HCT116 (cell line): ENCODE results near the gene XKRX. TPM values are rescaled to one million over a fixed set of nuclear protein-coding genes. Genes with fewer than 3 reads are reported as not detected.
A peak's percentile ranks its signal among the peaks of the same experiment; 100 is the strongest.

Source experiments
- ATAC-seq: fragments of 200-7000 bp; cut with Tn5 transposase; 2 replicates; pipeline ENCODE4 v1.9.1; 2020; ENCODE audit warnings: mild to moderate bottlenecking, moderate library complexity
- BruUV-seq: library from RNA; stranded (reverse); fragments of 400-500 nt; replicated peaks from 2 replicates; lab custom pipeline; 2021; lab: Mats Ljungman, UMichigan
- CTCF ChIA-PET: fragments of 300-600 bp; sonication (Branson Sonifier 250); formaldehyde crosslinking; loops from one replicate; lab custom pipeline; 2021; ENCODE audit warnings: antibody characterized with exemption; lab: Charles Lee
- POLR2A ChIA-PET: fragments of 300-600, 350-600 bp; sonication (Branson Sonifier 250); formaldehyde crosslinking; loops from one replicate; lab custom pipeline; 2021; ENCODE audit warnings: antibody characterized with exemption; lab: Charles Lee
- RAD21 ChIA-PET, 2 experiments: fragments of 300-600 bp; sonication (Branson Sonifier 250); formaldehyde crosslinking; loops; one replicate each; lab custom pipeline; 2023; ENCODE audit warnings: low total read pairs in 2 of 2; ENCODE audit not compliant: uncharacterized antibody in 2 of 2, unreplicated experiment in 2 of 2, low non-redundant PET in 1 of 2; lab: Charles Lee
- DNase-seq: peaks from one replicate; pipeline ENCODE4 v3.0.0-alpha.2; 2010; ENCODE audit warnings: low read depth, low spot score
- H2AFZ ChIP-seq: fragments of 200-600 bp; shearing (Covaris generic), sonication (generic); 2 replicates; pipeline ENCODE4 v1.6.1; 2017; ENCODE audit warnings: low read depth, mixed run types, mixed read lengths, antibody characterized with exemption, low read length; ENCODE audit not compliant: poor library complexity, severe bottlenecking
- H3K27ac ChIP-seq: 2 replicates; pipeline ENCODE4 v1.5.1; 2012; ENCODE audit warnings: low read depth, low read length
- H3K27me3 ChIP-seq: fragments of 200-600 bp; sonication (generic); 2 replicates; pipeline ENCODE4 v1.6.1; 2016; ENCODE audit warnings: mixed run types, low read length, mixed read lengths; ENCODE audit not compliant: insufficient read depth
- H3K36me3 ChIP-seq, 2 experiments: fragments of 200-500 bp in 1 of 2; fragments of 200-600 bp in 1 of 2; sonication (Bioruptor generic) in 1 of 2; sonication (generic) in 1 of 2; 2 replicates each; pipeline versions ENCODE4 v1.5.1 to v1.6.1; 2014 to 2016; ENCODE audit warnings: low read length in 2 of 2, inconsistent platforms in 1 of 2, mixed read lengths in 1 of 2, mixed run types in 1 of 2; ENCODE audit not compliant: insufficient read depth in 2 of 2, control insufficient read depth in 1 of 2
- H3K4me1 ChIP-seq, 2 experiments: fragments of 200-600 bp in 1 of 2; sonication (generic) in 1 of 2; 2 replicates each; pipeline versions ENCODE4 v1.5.1 to v1.6.1; 2012 to 2017; ENCODE audit warnings: low read length in 2 of 2, inconsistent platforms in 1 of 2, mild to moderate bottlenecking in 1 of 2, mixed read lengths in 1 of 2, mixed run types in 1 of 2, moderate library complexity in 1 of 2; ENCODE audit not compliant: insufficient read depth in 2 of 2, control insufficient read depth in 1 of 2
- H3K4me2 ChIP-seq: fragments of 200-600 bp; sonication (generic); 2 replicates; pipeline ENCODE4 v1.6.1; 2017; ENCODE audit warnings: mixed run types, low read length, mixed read lengths
- H3K4me3 ChIP-seq, 2 experiments: fragments of 200-600 bp in 1 of 2; sonication (generic) in 1 of 2; replicated peaks in 1 of 2; 2 replicates each; pipeline ENCODE4 v1.5.1; 2011 to 2016; ENCODE audit warnings: low read length in 2 of 2, control low read depth in 1 of 2, low read depth in 1 of 2, mild to moderate bottlenecking in 1 of 2, mixed read lengths in 1 of 2, mixed run types in 1 of 2
- H3K79me2 ChIP-seq: fragments of 200-600 bp; sonication (generic); 2 replicates; pipeline ENCODE4 v1.6.1; 2017; ENCODE audit warnings: mild to moderate bottlenecking, mixed run types, low read length, moderate library complexity, mixed read lengths; ENCODE audit not compliant: insufficient read depth
- H3K9ac ChIP-seq: fragments of 200-600 bp; sonication (generic); 2 replicates; pipeline ENCODE4 v1.6.1; 2016; ENCODE audit warnings: low read length, mixed read lengths
- H3K9me2 ChIP-seq: fragments of 200-600 bp; sonication (generic), shearing (Covaris generic); 2 replicates; pipeline ENCODE4 v1.6.1; 2017; ENCODE audit warnings: mixed run types, mild to moderate bottlenecking, moderate library complexity; ENCODE audit not compliant: insufficient read depth
- H3K9me3 ChIP-seq, 2 experiments: fragments of 200-500 bp in 1 of 2; fragments of 200-600 bp in 1 of 2; sonication (Bioruptor generic) in 1 of 2; sonication (generic) in 1 of 2; 2 replicates each; pipeline ENCODE4 v1.6.1; 2014 to 2017; ENCODE audit warnings: low read length in 2 of 2, mixed read lengths in 2 of 2, inconsistent platforms in 1 of 2, low read depth in 1 of 2, mild to moderate bottlenecking in 1 of 2, mixed run types in 1 of 2, moderate library complexity in 1 of 2; ENCODE audit not compliant: control insufficient read depth in 1 of 2, insufficient read depth in 1 of 2
- H4K20me1 ChIP-seq: fragments of 200-600 bp; sonication (generic), shearing (Covaris generic); 2 replicates; pipeline ENCODE4 v1.6.1; 2017; ENCODE audit warnings: mixed run types, mild to moderate bottlenecking, moderate library complexity; ENCODE audit not compliant: insufficient read depth
- CBX3 ChIP-seq: IDR thresholded peaks from 2 replicates; pipeline ENCODE4 v1.6.1; 2012; ENCODE audit warnings: low read depth
- EGR1 ChIP-seq: IDR thresholded peaks from 2 replicates; pipeline ENCODE4 v1.6.1; 2012; ENCODE audit warnings: low read depth
- ELF1 ChIP-seq: IDR thresholded peaks from 2 replicates; pipeline ENCODE4 v1.6.1; 2012; ENCODE audit warnings: low read depth, borderline replicate concordance
- EZH2phosphoT487 ChIP-seq: fragments of 200-600 bp; IDR thresholded peaks from 2 replicates; pipeline ENCODE4 v1.6.1; 2018; ENCODE audit warnings: antibody characterized with exemption, borderline replicate concordance
- POLR2AphosphoS5 ChIP-seq: IDR thresholded peaks from 2 replicates; pipeline ENCODE4 v1.6.1; 2011; ENCODE audit warnings: mild to moderate bottlenecking, low read depth, low read length, moderate library complexity
- SIN3A ChIP-seq: IDR thresholded peaks from 2 replicates; pipeline ENCODE4 v1.6.1; 2012; ENCODE audit warnings: low read depth
- SP1 ChIP-seq: IDR thresholded peaks from 2 replicates; pipeline ENCODE4 v1.6.1; 2012; ENCODE audit warnings: low read depth
- SRF ChIP-seq: IDR thresholded peaks from 2 replicates; pipeline ENCODE4 v1.6.1; 2012; ENCODE audit warnings: low read depth
- TCF7L2 ChIP-seq: IDR thresholded peaks from 2 replicates; pipeline ENCODE4 v1.7.0; 2011; ENCODE audit warnings: borderline replicate concordance, inconsistent platforms; ENCODE audit not compliant: insufficient read depth, insufficient read length; ENCODE audit errors: extremely low read depth
- YY1 ChIP-seq: IDR thresholded peaks from 2 replicates; pipeline ENCODE4 v1.6.1; 2011; ENCODE audit warnings: low read length, low read depth, moderate library complexity, mild to moderate bottlenecking; ENCODE audit not compliant: insufficient replicate concordance; ENCODE audit errors: extremely low read depth
- ZNF274 ChIP-seq: fragments of 200-500 bp; sonication (Bioruptor generic); IDR thresholded peaks from 2 replicates; pipeline ENCODE4 v1.6.1; 2014; ENCODE audit warnings: mild to moderate bottlenecking, low read depth, low read length, inconsistent platforms
- intact Hi-C: fragments of 100-400 bp; cut with micrococcal nuclease; formaldehyde crosslinking; loops from 2 replicates; pipeline ENCODE4 v1.10.0; 2022
- total RNA-seq: library from RNA; stranded (reverse); gene quantifications from one replicate; pipeline ENCODE4 v1.2.1, GENCODE V29; 2021; ENCODE audit not compliant: unreplicated experiment
- TF ChIP-seq, protein P1 (sequence below): IDR thresholded peaks from 2 replicates; pipeline ENCODE4 v1.6.1; 2012; ENCODE audit warnings: low read depth
- TF ChIP-seq, protein P2 (sequence below): IDR thresholded peaks from 2 replicates; pipeline ENCODE4 v1.6.1; 2012
- TF ChIP-seq, protein P3 (sequence below): IDR thresholded peaks from 2 replicates; pipeline ENCODE4 v1.6.1; 2012

The XKRX gene
- total RNA-seq, 1 experiment from 2014 or later, result 0.47 TPM

DNA sequence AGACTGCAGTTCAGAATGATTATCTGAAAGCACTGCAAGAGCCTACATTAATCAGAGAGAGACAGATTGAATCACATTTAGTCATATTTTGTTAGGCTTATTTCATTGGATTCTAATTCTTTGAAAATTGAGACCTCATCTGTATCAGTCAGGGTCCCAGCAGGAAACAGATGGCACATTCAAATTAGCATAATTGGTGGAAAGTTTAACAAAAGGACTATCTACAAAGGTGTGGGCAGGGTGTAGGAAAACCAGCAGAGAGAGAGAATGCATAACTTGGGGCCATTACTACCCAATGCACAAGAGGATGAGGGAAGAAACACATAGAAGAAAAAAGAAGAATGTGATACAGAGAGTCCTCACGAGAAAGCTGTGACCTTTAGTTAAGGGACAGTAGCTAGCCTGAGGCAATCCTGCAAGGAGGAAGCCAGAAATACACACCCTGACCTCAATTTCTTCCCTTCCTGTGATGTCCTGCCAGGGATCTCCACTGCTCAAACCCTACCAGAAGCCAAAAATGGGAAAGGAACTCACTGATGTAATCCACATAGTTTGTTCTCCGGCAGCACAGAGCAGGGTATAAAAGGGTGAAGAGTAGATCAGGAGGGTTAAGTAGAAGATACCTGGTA, 17.7 kb upstream of the XKRX start:
- ChIA-PET POLR2A (interaction anchor here (1.1 kb wide), 1 partner anchor 17 kb away, joined by 3 read pairs; the partner anchor contains the start of gene XKRX), CTCF (no interaction called here), RAD21 (no interaction called here)
- no TSS peak for BruUV-seq
- no peak overlapping the region for H2AFZ ChIP-seq
- H4K20me1 ChIP-seq, result no peaks in the 10 kb centered on the region
- intact Hi-C loops, result no loop called here
- no peaks in the 10 kb centered on the region for H3K9me2 ChIP-seq
- TF ChIP-seq EZH2phosphoT487, result no peak
- H3K4me3 ChIP-seq, result no peak overlapping the region
- ATAC-seq (peak; percentile 40; the same call in 1 of the 2 replicates), DNase-seq (no peak)
- H3K9me3 ChIP-seq, result no peaks in the 10 kb centered on the region
- H3K27me3 ChIP-seq, result no peaks in the 10 kb centered on the region
- H3K36me3 ChIP-seq, result no peaks in the 10 kb centered on the region
- peak overlapping the region; percentile 11 for H3K4me2 ChIP-seq
- H3K4me1 ChIP-seq, result peaks cover 3 to 13% of the 10 kb centered on the region in 2 experiments; a peak in 1 of 4 replicates
- no peaks in the 10 kb centered on the region for H3K79me2 ChIP-seq
- H3K9ac ChIP-seq, result no peak overlapping the region
- no peak overlapping the region for H3K27ac ChIP-seq

DNA sequence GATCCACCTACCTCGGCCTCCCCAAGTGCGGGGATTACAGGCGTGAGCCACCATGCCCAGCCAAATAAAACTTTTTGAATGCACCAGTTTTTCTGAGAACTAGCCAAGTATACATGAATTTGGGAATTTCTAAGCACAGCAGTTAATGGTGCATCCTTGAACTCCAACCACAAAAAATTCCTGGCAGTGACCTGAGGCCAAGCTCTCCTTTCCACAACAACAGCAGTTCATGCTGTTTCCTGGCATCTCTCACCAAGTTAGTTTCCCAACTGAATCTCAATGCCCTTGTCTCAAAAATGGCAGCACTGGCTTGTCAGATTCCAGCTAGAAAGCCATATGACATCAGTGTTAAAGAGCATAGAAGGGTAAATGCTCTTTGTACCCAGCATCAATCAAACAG, 15.9 kb upstream of the XKRX start:
- no peaks in the 10 kb centered on the region for H4K20me1 ChIP-seq
- no peak overlapping the region for H3K4me3 ChIP-seq
- no peak overlapping the region for H2AFZ ChIP-seq
- no peak overlapping the region for H3K9ac ChIP-seq
- no peak for ATAC-seq
- intact Hi-C loops, result no loop called here
- H3K79me2 ChIP-seq, result no peaks in the 10 kb centered on the region
- no peak overlapping the region for H3K27ac ChIP-seq
- ChIA-PET POLR2A (no interaction called here), RAD21 (no interaction called here), CTCF (no interaction called here)
- no TSS peak for BruUV-seq
- no peak for DNase-seq
- H3K9me3 ChIP-seq, result no peaks in the 10 kb centered on the region
- H3K27me3 ChIP-seq, result no peaks in the 10 kb centered on the region
- no peaks in the 10 kb centered on the region for H3K36me3 ChIP-seq
- H3K9me2 ChIP-seq, result no peaks in the 10 kb centered on the region
- H3K4me1 ChIP-seq, result peaks cover 3 to 13% of the 10 kb centered on the region in 2 experiments; a peak in 1 of 4 replicates
- no peak overlapping the region for H3K4me2 ChIP-seq
- TF ChIP-seq ELF1, result no peak
- TF ChIP-seq, protein P1, sequence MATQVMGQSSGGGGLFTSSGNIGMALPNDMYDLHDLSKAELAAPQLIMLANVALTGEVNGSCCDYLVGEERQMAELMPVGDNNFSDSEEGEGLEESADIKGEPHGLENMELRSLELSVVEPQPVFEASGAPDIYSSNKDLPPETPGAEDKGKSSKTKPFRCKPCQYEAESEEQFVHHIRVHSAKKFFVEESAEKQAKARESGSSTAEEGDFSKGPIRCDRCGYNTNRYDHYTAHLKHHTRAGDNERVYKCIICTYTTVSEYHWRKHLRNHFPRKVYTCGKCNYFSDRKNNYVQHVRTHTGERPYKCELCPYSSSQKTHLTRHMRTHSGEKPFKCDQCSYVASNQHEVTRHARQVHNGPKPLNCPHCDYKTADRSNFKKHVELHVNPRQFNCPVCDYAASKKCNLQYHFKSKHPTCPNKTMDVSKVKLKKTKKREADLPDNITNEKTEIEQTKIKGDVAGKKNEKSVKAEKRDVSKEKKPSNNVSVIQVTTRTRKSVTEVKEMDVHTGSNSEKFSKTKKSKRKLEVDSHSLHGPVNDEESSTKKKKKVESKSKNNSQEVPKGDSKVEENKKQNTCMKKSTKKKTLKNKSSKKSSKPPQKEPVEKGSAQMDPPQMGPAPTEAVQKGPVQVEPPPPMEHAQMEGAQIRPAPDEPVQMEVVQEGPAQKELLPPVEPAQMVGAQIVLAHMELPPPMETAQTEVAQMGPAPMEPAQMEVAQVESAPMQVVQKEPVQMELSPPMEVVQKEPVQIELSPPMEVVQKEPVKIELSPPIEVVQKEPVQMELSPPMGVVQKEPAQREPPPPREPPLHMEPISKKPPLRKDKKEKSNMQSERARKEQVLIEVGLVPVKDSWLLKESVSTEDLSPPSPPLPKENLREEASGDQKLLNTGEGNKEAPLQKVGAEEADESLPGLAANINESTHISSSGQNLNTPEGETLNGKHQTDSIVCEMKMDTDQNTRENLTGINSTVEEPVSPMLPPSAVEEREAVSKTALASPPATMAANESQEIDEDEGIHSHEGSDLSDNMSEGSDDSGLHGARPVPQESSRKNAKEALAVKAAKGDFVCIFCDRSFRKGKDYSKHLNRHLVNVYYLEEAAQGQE, result no peak
- no peak for TF ChIP-seq TCF7L2
- TF ChIP-seq POLR2AphosphoS5, result no peak
- TF ChIP-seq CBX3, result no peak
- no peak for TF ChIP-seq ZNF274
- TF ChIP-seq SP1, result no peak
- TF ChIP-seq YY1, result no peak
- TF ChIP-seq EGR1, result no peak
- TF ChIP-seq, protein P2, sequence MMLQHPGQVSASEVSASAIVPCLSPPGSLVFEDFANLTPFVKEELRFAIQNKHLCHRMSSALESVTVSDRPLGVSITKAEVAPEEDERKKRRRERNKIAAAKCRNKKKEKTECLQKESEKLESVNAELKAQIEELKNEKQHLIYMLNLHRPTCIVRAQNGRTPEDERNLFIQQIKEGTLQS, result no peak
- no peak for TF ChIP-seq EZH2phosphoT487
- TF ChIP-seq SIN3A, result no peak
- no peak for TF ChIP-seq SRF
- TF ChIP-seq, protein P3, sequence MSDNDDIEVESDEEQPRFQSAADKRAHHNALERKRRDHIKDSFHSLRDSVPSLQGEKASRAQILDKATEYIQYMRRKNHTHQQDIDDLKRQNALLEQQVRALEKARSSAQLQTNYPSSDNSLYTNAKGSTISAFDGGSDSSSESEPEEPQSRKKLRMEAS, result no peak
